MM.1S (cell line): ENCODE results near the gene FILIP1.

Experiments used
- DNase-seq: peaks from one replicate; pipeline ENCODE4 v3.0.0-alpha.2; 2015
- H2AFZ ChIP-seq: fragments of 300-600 bp; sonication (generic); 2 replicates; pipeline ENCODE4 v1.6.0; 2016; ENCODE audit warnings: antibody characterized with exemption, low read length
- H3F3A ChIP-seq: fragments of 300-600 bp; sonication (generic); 2 replicates; pipeline ENCODE4 v1.6.1; 2016; ENCODE audit warnings: mild to moderate bottlenecking, antibody characterized with exemption, low read length, moderate library complexity, mixed read lengths; ENCODE audit not compliant: insufficient read depth
- H3K27ac ChIP-seq: fragments of 300-600 bp; sonication (generic); 2 replicates; pipeline ENCODE4 v1.5.1; 2016; ENCODE audit warnings: mild to moderate bottlenecking, low read length
- H3K27me3 ChIP-seq: fragments of 300-600 bp; sonication (generic); replicated peaks from 2 replicates; pipeline ENCODE4 v1.6.0; 2016; ENCODE audit warnings: low read length; ENCODE audit not compliant: insufficient read depth
- H3K36me3 ChIP-seq: fragments of 300-600 bp; sonication (generic); replicated peaks from 2 replicates; pipeline ENCODE4 v1.6.1; 2016; ENCODE audit warnings: mild to moderate bottlenecking, low read length, mixed read lengths; ENCODE audit not compliant: insufficient read depth
- H3K4me1 ChIP-seq: fragments of 300-600 bp; sonication (generic); 2 replicates; pipeline ENCODE4 v1.6.1; 2016; ENCODE audit warnings: low read length, mixed read lengths
- H3K4me2 ChIP-seq: fragments of 300-600 bp; sonication (generic); 2 replicates; pipeline ENCODE4 v1.6.0; 2016; ENCODE audit warnings: low read depth, low read length
- H3K4me3 ChIP-seq: fragments of 300-600 bp; sonication (generic); 2 replicates; pipeline ENCODE4 v1.5.1; 2016; ENCODE audit warnings: low read length, mixed read lengths
- H3K79me2 ChIP-seq: fragments of 300-600 bp; sonication (generic); 2 replicates; pipeline ENCODE4 v1.6.1; 2016; ENCODE audit warnings: mixed run types, low read length, mixed read lengths
- H3K9ac ChIP-seq: fragments of 300-600 bp; sonication (generic); 2 replicates; pipeline ENCODE4 v1.6.1; 2016; ENCODE audit warnings: low read length, mixed read lengths
- H3K9me2 ChIP-seq: fragments of 300-600 bp; sonication (generic); replicated peaks from 2 replicates; pipeline ENCODE4 v1.6.1; 2016; ENCODE audit warnings: mild to moderate bottlenecking, low read length, mixed read lengths; ENCODE audit not compliant: insufficient read depth
- H3K9me3 ChIP-seq: fragments of 300-600 bp; sonication (generic); replicated peaks from 2 replicates; pipeline ENCODE4 v1.6.1; 2016; ENCODE audit warnings: mild to moderate bottlenecking, low read length, mixed read lengths; ENCODE audit not compliant: insufficient read depth
- H4K20me1 ChIP-seq: fragments of 300-600 bp; sonication (generic); 2 replicates; pipeline ENCODE4 v1.6.1; 2016; ENCODE audit warnings: mild to moderate bottlenecking, low read length, moderate library complexity, mixed read lengths; ENCODE audit not compliant: insufficient read depth
- EZH2 ChIP-seq: fragments of 300-600 bp; sonication (generic); optimal IDR thresholded peaks from 2 replicates; pipeline ENCODE3; 2017; ENCODE audit warnings: low read depth, mild to moderate bottlenecking, antibody characterized with exemption, low read length, mixed read lengths
- EZH2phosphoT487 ChIP-seq: fragments of 300-600 bp; sonication (generic); IDR thresholded peaks from 2 replicates; pipeline ENCODE4 v1.6.1; 2018; ENCODE audit warnings: antibody characterized with exemption, low read length
- TF ChIP-seq, protein P1 (sequence below): fragments of 300-600 bp; sonication (generic); IDR thresholded peaks from 2 replicates; pipeline ENCODE4 v1.5.1; 2016; ENCODE audit warnings: antibody characterized with exemption, low read length, mixed read lengths

The FILIP1 gene

DNA sequence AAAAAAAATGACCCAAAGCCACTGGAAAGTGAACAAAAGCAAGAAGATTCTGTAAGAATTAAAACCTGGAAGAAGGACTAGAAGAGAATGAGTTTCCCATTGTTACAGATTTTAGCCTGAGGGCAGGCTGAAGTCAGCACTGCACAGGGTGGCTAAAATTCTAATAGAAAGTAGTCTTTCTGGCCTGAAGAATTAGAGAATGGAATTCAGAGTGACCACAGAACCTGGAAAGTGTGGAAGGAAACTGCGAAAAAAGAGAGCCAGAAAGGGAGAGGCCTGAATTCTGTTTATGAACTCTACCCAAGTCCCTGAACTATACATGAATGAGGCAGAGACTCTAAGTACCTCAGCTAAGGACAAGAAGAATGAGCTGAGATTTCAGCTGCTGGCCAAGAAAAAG, 38.9 kb upstream of the FILIP1 start:
- no peak overlapping the region for H2AFZ ChIP-seq
- DNase-seq, result no peak
- TF ChIP-seq, protein P1, sequence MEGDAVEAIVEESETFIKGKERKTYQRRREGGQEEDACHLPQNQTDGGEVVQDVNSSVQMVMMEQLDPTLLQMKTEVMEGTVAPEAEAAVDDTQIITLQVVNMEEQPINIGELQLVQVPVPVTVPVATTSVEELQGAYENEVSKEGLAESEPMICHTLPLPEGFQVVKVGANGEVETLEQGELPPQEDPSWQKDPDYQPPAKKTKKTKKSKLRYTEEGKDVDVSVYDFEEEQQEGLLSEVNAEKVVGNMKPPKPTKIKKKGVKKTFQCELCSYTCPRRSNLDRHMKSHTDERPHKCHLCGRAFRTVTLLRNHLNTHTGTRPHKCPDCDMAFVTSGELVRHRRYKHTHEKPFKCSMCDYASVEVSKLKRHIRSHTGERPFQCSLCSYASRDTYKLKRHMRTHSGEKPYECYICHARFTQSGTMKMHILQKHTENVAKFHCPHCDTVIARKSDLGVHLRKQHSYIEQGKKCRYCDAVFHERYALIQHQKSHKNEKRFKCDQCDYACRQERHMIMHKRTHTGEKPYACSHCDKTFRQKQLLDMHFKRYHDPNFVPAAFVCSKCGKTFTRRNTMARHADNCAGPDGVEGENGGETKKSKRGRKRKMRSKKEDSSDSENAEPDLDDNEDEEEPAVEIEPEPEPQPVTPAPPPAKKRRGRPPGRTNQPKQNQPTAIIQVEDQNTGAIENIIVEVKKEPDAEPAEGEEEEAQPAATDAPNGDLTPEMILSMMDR, result no peak
- no peak for TF ChIP-seq EZH2phosphoT487
- no peak for TF ChIP-seq EZH2

DNA sequence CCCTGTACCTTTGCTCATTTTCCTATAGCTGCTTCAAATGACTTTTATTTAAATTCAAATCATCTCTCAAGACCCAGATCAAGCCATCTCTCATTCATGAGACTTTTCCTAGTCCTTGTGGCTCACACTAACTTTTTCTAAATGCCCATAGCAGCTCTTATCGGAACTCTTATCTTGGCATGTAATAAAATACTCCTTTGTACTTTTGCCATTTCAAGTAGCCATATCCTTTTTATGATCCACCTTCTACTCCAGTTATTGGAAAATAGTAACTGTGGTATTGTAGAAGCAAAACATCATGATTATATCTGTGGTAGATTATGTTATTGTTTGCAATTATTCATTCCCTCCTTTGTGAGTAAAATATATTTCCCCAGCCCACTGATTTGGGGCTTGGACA, 37.6 kb upstream of the FILIP1 start:
- TF ChIP-seq EZH2phosphoT487, result no peak
- no peak for TF ChIP-seq EZH2
- TF ChIP-seq, protein P1, result no peak
- no peaks in the 10 kb centered on the region for H3K9me2 ChIP-seq
- H3K4me3 ChIP-seq, result no peak overlapping the region
- no peaks in the 10 kb centered on the region for H3K79me2 ChIP-seq
- no peak overlapping the region for H3K9ac ChIP-seq
- H3K4me2 ChIP-seq, result no peak overlapping the region
- no peaks in the 10 kb centered on the region for H3K27me3 ChIP-seq
- no peaks in the 10 kb centered on the region for H3K4me1 ChIP-seq
- no peaks in the 10 kb centered on the region for H4K20me1 ChIP-seq
- H3K36me3 ChIP-seq, result no peaks in the 10 kb centered on the region
- H3F3A ChIP-seq, result no peaks in the 10 kb centered on the region
- H3K27ac ChIP-seq, result no peak overlapping the region
- no peak for DNase-seq
- no peaks in the 10 kb centered on the region for H3K9me3 ChIP-seq
- H2AFZ ChIP-seq, result no peak overlapping the region

More for the DNA sequence above, 38.9 kb upstream of the FILIP1 start:
- no peaks in the 10 kb centered on the region for H3K27me3 ChIP-seq
- H3K4me3 ChIP-seq, result no peak overlapping the region
- H3K36me3 ChIP-seq, result no peaks in the 10 kb centered on the region
- no peaks in the 10 kb centered on the region for H3K4me1 ChIP-seq
- no peak overlapping the region for H3K27ac ChIP-seq
- no peak overlapping the region for H3K4me2 ChIP-seq
- no peaks in the 10 kb centered on the region for H4K20me1 ChIP-seq
- no peaks in the 10 kb centered on the region for H3K9me3 ChIP-seq
- no peaks in the 10 kb centered on the region for H3K9me2 ChIP-seq
- no peaks in the 10 kb centered on the region for H3F3A ChIP-seq
- no peak overlapping the region for H3K9ac ChIP-seq
- H3K79me2 ChIP-seq, result no peaks in the 10 kb centered on the region

DNA sequence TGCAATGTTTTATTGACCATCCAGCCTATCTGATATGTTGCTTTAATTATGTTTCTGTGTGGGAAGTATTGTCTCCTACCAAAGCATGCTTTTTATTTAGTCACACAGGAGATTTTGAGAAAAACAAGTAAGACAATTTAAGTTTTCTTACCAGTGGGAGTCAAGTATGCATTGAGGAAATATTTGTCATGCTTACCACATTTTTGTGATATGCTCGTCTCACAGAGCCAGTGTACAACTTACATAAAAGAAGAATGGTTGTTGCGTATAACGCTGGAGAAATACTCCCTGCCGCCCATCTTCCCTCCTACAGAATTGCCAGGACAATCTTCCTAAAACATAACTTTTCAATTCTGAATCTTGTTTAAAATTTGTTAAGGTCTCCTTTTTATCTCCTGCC, 37.1 kb upstream of the FILIP1 start:
- DNase-seq, result no peak
- no peak for TF ChIP-seq EZH2
- TF ChIP-seq, protein P1, result no peak
- TF ChIP-seq EZH2phosphoT487, result no peak
- Histone ChIP-seq H3K79me2 (no peaks in the 10 kb centered on the region), H3K27me3 (no peaks in the 10 kb centered on the region), H3K9me2 (no peaks in the 10 kb centered on the region), H3K36me3 (no peaks in the 10 kb centered on the region), H3K9me3 (no peaks in the 10 kb centered on the region), H3K4me2 (no peak overlapping the region), H2AFZ (no peak overlapping the region), H3K9ac (no peak overlapping the region), H3K4me1 (no peaks in the 10 kb centered on the region), H3F3A (no peaks in the 10 kb centered on the region), H3K27ac (no peak overlapping the region), H4K20me1 (no peaks in the 10 kb centered on the region), H3K4me3 (no peak overlapping the region)
